HCT116 (cell line): ENCODE measurements around the gene FBXL16. TPM values are rescaled to one million over a fixed set of nuclear protein-coding genes. Genes with fewer than 3 reads are reported as not detected.

ENCODE experiments used
- ATAC-seq: fragments of 200-7000 bp; cut with Tn5 transposase; 2 replicates; pipeline ENCODE4 v1.9.1; 2020; ENCODE audit warnings: mild to moderate bottlenecking, moderate library complexity
- BruUV-seq: library from RNA; stranded (reverse); fragments of 400-500 nt; replicated peaks from 2 replicates; lab custom pipeline; 2021; lab: Mats Ljungman, UMichigan
- CTCF ChIA-PET: fragments of 300-600 bp; sonication (Branson Sonifier 250); formaldehyde crosslinking; loops from one replicate; lab custom pipeline; 2021; ENCODE audit warnings: antibody characterized with exemption; lab: Charles Lee
- POLR2A ChIA-PET: fragments of 300-600, 350-600 bp; sonication (Branson Sonifier 250); formaldehyde crosslinking; loops from one replicate; lab custom pipeline; 2021; ENCODE audit warnings: antibody characterized with exemption; lab: Charles Lee
- RAD21 ChIA-PET, 2 experiments: fragments of 300-600 bp; sonication (Branson Sonifier 250); formaldehyde crosslinking; loops; one replicate each; lab custom pipeline; 2023; ENCODE audit warnings: low total read pairs in 2 of 2; ENCODE audit not compliant: uncharacterized antibody in 2 of 2, unreplicated experiment in 2 of 2, low non-redundant PET in 1 of 2; lab: Charles Lee
- DNase-seq: peaks from one replicate; pipeline ENCODE4 v3.0.0-alpha.2; 2010; ENCODE audit warnings: low read depth, low spot score
- H2AFZ ChIP-seq: fragments of 200-600 bp; shearing (Covaris generic), sonication (generic); 2 replicates; pipeline ENCODE4 v1.6.1; 2017; ENCODE audit warnings: low read depth, mixed run types, mixed read lengths, antibody characterized with exemption, low read length; ENCODE audit not compliant: poor library complexity, severe bottlenecking
- H3K27ac ChIP-seq: 2 replicates; pipeline ENCODE4 v1.5.1; 2012; ENCODE audit warnings: low read depth, low read length
- H3K27me3 ChIP-seq: fragments of 200-600 bp; sonication (generic); 2 replicates; pipeline ENCODE4 v1.6.1; 2016; ENCODE audit warnings: mixed run types, low read length, mixed read lengths; ENCODE audit not compliant: insufficient read depth
- H3K36me3 ChIP-seq, 2 experiments: fragments of 200-500 bp in 1 of 2; fragments of 200-600 bp in 1 of 2; sonication (Bioruptor generic) in 1 of 2; sonication (generic) in 1 of 2; 2 replicates each; pipeline versions ENCODE4 v1.5.1 to v1.6.1; 2014 to 2016; ENCODE audit warnings: low read length in 2 of 2, inconsistent platforms in 1 of 2, mixed read lengths in 1 of 2, mixed run types in 1 of 2; ENCODE audit not compliant: insufficient read depth in 2 of 2, control insufficient read depth in 1 of 2
- H3K4me1 ChIP-seq, 2 experiments: fragments of 200-600 bp in 1 of 2; sonication (generic) in 1 of 2; 2 replicates each; pipeline versions ENCODE4 v1.5.1 to v1.6.1; 2012 to 2017; ENCODE audit warnings: low read length in 2 of 2, inconsistent platforms in 1 of 2, mild to moderate bottlenecking in 1 of 2, mixed read lengths in 1 of 2, mixed run types in 1 of 2, moderate library complexity in 1 of 2; ENCODE audit not compliant: insufficient read depth in 2 of 2, control insufficient read depth in 1 of 2
- H3K4me2 ChIP-seq: fragments of 200-600 bp; sonication (generic); 2 replicates; pipeline ENCODE4 v1.6.1; 2017; ENCODE audit warnings: mixed run types, low read length, mixed read lengths
- H3K4me3 ChIP-seq, 2 experiments: fragments of 200-600 bp in 1 of 2; sonication (generic) in 1 of 2; replicated peaks in 1 of 2; 2 replicates each; pipeline ENCODE4 v1.5.1; 2011 to 2016; ENCODE audit warnings: low read length in 2 of 2, control low read depth in 1 of 2, low read depth in 1 of 2, mild to moderate bottlenecking in 1 of 2, mixed read lengths in 1 of 2, mixed run types in 1 of 2
- H3K79me2 ChIP-seq: fragments of 200-600 bp; sonication (generic); 2 replicates; pipeline ENCODE4 v1.6.1; 2017; ENCODE audit warnings: mild to moderate bottlenecking, mixed run types, low read length, moderate library complexity, mixed read lengths; ENCODE audit not compliant: insufficient read depth
- H3K9ac ChIP-seq: fragments of 200-600 bp; sonication (generic); 2 replicates; pipeline ENCODE4 v1.6.1; 2016; ENCODE audit warnings: low read length, mixed read lengths
- H3K9me2 ChIP-seq: fragments of 200-600 bp; sonication (generic), shearing (Covaris generic); 2 replicates; pipeline ENCODE4 v1.6.1; 2017; ENCODE audit warnings: mixed run types, mild to moderate bottlenecking, moderate library complexity; ENCODE audit not compliant: insufficient read depth
- H3K9me3 ChIP-seq, 2 experiments: fragments of 200-500 bp in 1 of 2; fragments of 200-600 bp in 1 of 2; sonication (Bioruptor generic) in 1 of 2; sonication (generic) in 1 of 2; 2 replicates each; pipeline ENCODE4 v1.6.1; 2014 to 2017; ENCODE audit warnings: low read length in 2 of 2, mixed read lengths in 2 of 2, inconsistent platforms in 1 of 2, low read depth in 1 of 2, mild to moderate bottlenecking in 1 of 2, mixed run types in 1 of 2, moderate library complexity in 1 of 2; ENCODE audit not compliant: control insufficient read depth in 1 of 2, insufficient read depth in 1 of 2
- H4K20me1 ChIP-seq: fragments of 200-600 bp; sonication (generic), shearing (Covaris generic); 2 replicates; pipeline ENCODE4 v1.6.1; 2017; ENCODE audit warnings: mixed run types, mild to moderate bottlenecking, moderate library complexity; ENCODE audit not compliant: insufficient read depth
- CEBPB ChIP-seq: IDR thresholded peaks from 2 replicates; pipeline ENCODE4 v1.6.1; 2012; ENCODE audit warnings: low read depth
- JUND ChIP-seq: IDR thresholded peaks from 2 replicates; pipeline ENCODE4 v1.6.1; 2012
- MAX ChIP-seq: IDR thresholded peaks from 2 replicates; pipeline ENCODE4 v1.6.1; 2012
- POLR2A ChIP-seq: IDR thresholded peaks from 2 replicates; pipeline ENCODE4 v1.7.0; 2011; ENCODE audit warnings: borderline replicate concordance; ENCODE audit not compliant: insufficient read depth, insufficient read length; ENCODE audit errors: extremely low read depth
- SIN3A ChIP-seq: IDR thresholded peaks from 2 replicates; pipeline ENCODE4 v1.6.1; 2012; ENCODE audit warnings: low read depth
- ZBTB33 ChIP-seq: IDR thresholded peaks from 2 replicates; pipeline ENCODE4 v1.6.1; 2011; ENCODE audit warnings: mild to moderate bottlenecking, low read length, moderate library complexity; ENCODE audit not compliant: insufficient replicate concordance; ENCODE audit errors: extremely low read depth
- intact Hi-C: fragments of 100-400 bp; cut with micrococcal nuclease; formaldehyde crosslinking; loops from 2 replicates; pipeline ENCODE4 v1.10.0; 2022
- total RNA-seq: library from RNA; stranded (reverse); gene quantifications from one replicate; pipeline ENCODE4 v1.2.1, GENCODE V29; 2021; ENCODE audit not compliant: unreplicated experiment
- TF ChIP-seq, protein P1 (sequence below), 3 experiments: fragments of 200-600 bp in 1 of 3; sonication (generic) in 1 of 3; IDR thresholded peaks in 2 of 3; conservative IDR thresholded peaks in 1 of 3; 2 replicates each; pipeline ENCODE4 v1.5.1; 2012 to 2017; ENCODE audit warnings: low read depth in 2 of 3, low read length in 2 of 3, antibody characterized with exemption in 1 of 3, borderline replicate concordance in 1 of 3, control low read depth in 1 of 3, mild to moderate bottlenecking in 1 of 3, mixed read lengths in 1 of 3, mixed run types in 1 of 3, moderate library complexity in 1 of 3; ENCODE audit not compliant: insufficient read depth in 1 of 3

FBXL16 gene
- total RNA-seq, 1 experiment from 2014 or later: 49.7 TPM

DNA sequence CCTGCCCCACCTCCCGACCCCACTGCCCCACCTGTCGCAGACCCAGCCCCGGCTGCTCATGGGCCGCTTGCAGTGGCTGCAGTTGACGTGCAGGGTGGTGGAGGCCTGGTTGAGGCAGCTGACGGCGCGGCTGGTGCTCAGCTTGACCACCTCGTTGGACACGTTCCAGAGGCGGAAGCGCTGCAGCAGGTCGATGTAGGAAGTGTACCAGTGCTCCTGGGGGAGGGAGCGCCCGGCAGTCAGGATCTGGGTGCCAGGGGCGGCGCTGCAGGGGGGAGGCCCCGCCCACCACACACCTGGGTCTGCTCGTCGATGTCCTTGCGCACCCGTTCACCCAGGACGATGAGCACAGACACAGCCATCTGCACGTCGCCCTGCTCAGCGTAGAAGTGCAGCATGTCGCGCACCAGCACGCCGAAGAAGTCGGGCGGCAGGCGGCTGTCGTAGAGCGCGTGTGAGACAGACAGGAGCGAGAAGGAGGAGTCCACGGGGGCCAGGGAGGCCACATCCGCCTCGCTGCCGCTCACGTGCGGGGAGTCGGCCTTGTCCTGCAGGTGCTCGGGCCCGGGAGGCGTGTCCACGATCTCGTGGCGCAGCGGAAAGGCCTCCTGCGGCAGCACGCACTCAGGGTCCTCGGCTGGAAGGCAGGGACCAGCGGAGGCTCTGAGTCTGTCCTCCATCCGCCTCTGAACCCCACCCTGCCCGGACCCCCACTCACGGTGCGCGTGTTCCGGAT is 20.5 kb downstream of the FBXL16 start:
- BruUV-seq: no TSS peak
- H4K20me1 ChIP-seq: no peaks in the 10 kb centered on the region
- TF ChIP-seq SIN3A: no peak
- no peak for TF ChIP-seq ZBTB33
- TF ChIP-seq, protein P1, sequence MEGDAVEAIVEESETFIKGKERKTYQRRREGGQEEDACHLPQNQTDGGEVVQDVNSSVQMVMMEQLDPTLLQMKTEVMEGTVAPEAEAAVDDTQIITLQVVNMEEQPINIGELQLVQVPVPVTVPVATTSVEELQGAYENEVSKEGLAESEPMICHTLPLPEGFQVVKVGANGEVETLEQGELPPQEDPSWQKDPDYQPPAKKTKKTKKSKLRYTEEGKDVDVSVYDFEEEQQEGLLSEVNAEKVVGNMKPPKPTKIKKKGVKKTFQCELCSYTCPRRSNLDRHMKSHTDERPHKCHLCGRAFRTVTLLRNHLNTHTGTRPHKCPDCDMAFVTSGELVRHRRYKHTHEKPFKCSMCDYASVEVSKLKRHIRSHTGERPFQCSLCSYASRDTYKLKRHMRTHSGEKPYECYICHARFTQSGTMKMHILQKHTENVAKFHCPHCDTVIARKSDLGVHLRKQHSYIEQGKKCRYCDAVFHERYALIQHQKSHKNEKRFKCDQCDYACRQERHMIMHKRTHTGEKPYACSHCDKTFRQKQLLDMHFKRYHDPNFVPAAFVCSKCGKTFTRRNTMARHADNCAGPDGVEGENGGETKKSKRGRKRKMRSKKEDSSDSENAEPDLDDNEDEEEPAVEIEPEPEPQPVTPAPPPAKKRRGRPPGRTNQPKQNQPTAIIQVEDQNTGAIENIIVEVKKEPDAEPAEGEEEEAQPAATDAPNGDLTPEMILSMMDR (IDR thresholded peaks at IDR 0.05 in 2 of 3, conservative IDR thresholded peaks at IDR 0.05 in 1 of 3; ENCODE audit: borderline replicate concordance in 1 of 3, insufficient read depth in 1 of 3, low read depth in 2 of 3, low read length in 2 of 3): no peak
- no peak for TF ChIP-seq JUND
- TF ChIP-seq MAX: no peak
- TF ChIP-seq CEBPB: no peak
- TF ChIP-seq POLR2A: peak; percentile 38
- peak overlapping the region; percentile 97 for H3K4me2 ChIP-seq
- ChIA-PET POLR2A (no interaction called here), CTCF (interaction anchor here (1.2 to 1.4 kb wide), 2 partner anchors 10 to 33 kb away, joined by 3 to 6 read pairs; no protein-coding TSS in a partner anchor), RAD21 (no interaction called here)
- peaks cover 21 to 60% of the 10 kb centered on the region in 2 experiments for H3K4me1 ChIP-seq
- H3K27me3 ChIP-seq: no peaks in the 10 kb centered on the region
- peaks cover 54% of the 10 kb centered on the region for H3K79me2 ChIP-seq
- no peak for DNase-seq
- H3K9me2 ChIP-seq: no peaks in the 10 kb centered on the region
- peak overlapping the region; percentile 98 for H3K27ac ChIP-seq
- H3K4me3 ChIP-seq: peak overlapping the region; percentile 71 to 90; a peak in 3 of 4 replicates
- peak overlapping the region; percentile 92 for H3K9ac ChIP-seq
- no peaks in the 10 kb centered on the region for H3K9me3 ChIP-seq
- no peak overlapping the region for H2AFZ ChIP-seq
- ATAC-seq: no peak
- peaks cover 0 to 33% of the 10 kb centered on the region in 2 experiments; a peak in 2 of 4 replicates for H3K36me3 ChIP-seq
- intact Hi-C loops: no loop called here
